ENCODE measurements around the gene FUCA1.
"Not testable (repeated sequence)": the region's sequence is repeated elsewhere in the genome, so short reads cannot be mapped to it uniquely, and the experiment has no call there.

The FUCA1 gene

DNA sequence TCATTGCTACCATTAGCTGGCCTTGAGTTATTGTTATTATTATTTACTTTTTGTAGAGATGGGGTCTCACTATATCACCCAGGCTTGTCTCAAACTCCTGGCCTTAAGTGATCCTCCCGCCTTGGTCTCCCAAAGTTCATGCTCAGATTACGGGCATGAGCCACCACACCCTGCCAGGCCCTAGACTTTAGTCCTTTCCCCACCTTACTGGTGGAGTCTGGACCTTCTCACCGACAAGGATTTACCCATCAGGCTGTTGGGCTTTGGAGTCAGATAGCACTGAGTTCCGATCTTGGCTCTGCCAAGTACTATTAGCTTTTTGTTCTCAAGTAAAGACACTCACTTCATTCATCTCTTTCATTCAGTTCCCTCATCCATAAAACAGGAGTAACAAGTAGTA is 27.9 kb upstream of the FUCA1 start:
- no peak for DNase-seq (ENCODE audit: low read depth)

DNA sequence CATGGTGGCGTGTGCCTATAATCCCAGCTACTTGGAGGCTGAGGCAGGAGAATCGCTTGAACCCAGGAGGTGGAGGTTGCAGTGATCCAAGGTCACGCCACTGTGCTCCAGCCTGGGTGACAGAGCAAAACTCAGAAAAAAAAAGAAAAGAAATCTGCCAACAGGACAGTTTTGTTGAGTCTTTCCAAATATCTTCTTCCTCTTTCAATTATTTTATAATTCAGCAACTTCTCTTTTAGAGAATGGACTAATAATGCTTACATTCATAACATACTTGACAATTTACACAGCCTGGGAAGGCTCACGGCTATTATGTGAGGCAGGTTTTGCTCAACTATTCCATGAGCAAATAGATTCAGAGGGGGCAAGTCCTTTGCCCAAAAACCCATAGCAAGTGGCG is 27.0 kb upstream of the FUCA1 start:
- no peak for DNase-seq (ENCODE audit: low read depth)

DNA sequence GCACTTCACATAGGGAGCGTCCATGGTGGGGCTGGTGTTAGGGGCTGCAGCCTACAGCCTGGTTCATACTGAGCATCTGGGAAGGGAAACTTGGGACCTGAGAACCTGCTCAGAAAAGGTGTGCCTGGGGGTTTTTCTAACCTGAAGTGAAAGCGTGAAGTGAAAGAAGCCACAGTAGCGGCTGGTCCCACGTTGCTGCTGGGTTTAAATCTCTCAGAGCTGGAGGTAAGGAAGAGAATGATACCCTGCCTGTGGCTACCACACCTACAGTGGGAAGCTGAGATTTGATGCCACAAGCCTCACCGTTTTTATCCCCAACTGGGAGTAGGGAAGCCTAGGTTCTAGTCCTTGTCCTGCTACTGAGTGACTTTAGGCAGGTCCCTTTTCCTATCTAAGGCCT is 21.0 kb upstream of the FUCA1 start:
- DNase-seq (ENCODE audit: low read depth) = no peak

DNA sequence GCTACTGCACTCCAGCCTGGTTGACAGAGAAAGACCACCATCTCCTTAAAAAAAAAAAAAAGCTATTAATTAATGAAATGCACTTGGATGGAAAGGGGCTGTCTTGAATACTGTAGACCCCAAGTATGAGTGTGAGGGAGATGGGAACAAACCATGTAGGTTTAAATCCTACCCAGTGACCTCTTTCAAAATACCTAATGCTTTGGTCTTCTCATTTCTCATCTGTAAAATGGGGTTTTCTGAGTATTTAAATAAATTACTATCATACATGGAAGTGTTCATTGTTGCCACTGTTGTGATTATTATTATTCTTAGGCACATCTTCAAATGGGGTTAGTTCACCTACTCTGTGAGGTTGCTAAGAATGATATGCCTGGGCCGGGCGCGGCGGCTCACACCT is 17.1 kb upstream of the FUCA1 start:
- no peak for DNase-seq (ENCODE audit: low read depth)

DNA sequence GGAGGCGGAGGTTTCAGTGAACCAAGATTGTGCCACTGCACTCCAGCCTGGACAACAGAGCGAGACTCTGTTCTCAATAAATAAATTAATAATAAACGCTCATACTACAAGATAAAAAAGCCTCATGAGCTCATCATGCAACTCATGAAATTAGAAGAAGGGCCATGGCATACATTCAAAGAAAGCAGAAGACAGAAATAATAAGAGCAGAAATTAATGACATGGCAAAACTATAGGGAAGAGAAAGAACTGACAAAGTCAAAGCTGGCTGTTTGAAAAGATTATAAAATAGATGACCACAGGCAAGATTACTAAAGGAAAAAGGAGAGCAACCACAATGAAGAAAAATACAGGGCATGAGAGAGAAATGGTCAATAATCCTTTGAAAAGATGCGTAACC is 14.7 kb upstream of the FUCA1 start:
- no peak for DNase-seq (ENCODE audit: low read depth)

DNA sequence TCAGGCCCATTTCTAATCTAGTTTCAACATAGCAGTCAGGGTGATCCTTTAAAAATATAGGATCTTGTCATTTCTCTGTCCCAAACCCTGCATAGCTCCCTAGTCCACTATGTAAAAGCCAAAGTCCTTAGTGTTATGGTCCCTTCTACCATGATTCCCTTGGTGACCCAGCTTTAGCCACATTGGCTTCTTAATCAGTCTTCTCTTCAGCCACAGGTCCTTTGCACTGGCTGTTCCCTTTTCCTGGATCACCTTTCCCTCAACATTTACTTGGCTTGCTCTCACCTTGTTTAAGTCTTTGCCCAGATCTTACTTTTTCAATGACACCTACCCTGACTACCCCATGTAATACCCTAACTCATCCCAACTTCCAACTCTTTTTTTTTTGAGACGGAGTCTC is 11.7 kb upstream of the FUCA1 start:
- DNase-seq (ENCODE audit: low read depth) = no peak

DNA sequence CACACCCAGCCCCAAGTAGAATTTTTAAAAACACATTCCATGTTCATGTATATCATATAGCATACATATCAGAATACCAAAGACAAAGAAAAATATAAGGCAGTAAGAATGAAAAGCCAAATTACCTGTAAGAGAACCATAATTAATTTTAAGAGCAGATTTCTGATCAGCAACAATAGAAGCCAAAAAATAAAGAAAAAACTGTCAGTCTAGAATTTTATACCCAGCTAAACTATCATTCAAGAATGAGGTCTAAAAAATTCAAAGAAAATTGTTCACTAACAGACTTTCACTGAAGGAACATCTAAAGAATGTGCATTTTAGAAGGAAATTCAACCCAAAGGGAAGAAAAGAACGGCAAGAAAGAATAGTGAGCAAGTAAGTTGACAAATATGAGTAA is 10.6 kb upstream of the FUCA1 start:
- no peak for DNase-seq (ENCODE audit: low read depth)

DNA sequence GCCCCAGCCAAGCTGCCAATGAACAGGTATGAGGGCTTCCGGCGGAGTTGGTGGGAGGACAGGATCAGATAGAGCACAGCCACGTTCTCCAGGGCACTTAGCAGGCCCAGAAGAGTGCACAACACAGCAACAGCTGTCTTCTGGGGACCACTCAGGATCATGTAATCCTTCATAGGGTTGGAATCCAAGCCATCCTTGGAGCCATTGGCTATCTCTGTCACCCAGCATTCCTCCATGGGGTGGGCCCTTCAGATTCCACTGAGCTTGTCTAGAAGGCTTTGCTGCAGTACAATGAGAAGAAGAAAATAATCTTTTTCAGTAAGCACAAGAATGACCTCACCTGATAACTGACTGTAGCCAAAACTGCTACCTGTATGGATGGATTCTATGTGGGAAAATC is 7.3 kb upstream of the FUCA1 start:
- DNase-seq (ENCODE audit: low read depth) = no peak

DNA sequence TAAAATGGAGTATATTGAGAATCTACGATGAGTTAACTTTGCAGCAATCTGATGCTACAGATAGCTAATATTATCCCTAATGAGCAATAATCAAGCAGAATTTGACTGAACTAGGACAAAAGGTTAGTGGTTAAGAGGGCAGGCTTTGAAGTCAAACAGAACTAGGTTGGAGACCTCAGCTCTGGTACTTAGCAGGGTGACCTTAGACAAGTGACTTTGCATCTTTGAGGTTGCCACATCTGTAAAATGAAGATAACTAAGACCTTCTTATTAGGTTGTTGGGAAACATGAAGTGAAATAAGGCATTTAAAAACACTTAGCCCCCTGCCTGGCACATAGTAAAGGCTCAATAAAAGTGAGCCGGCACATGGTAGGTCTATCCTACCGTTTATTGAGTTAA is 4.3 kb upstream of the FUCA1 start:
- DNase-seq (ENCODE audit: low read depth) = no peak

- no peak for DNase-seq (ENCODE audit: low read depth)
These were observed 961 bp upstream of the FUCA1 start for GRCh38 chr1:23869051-23869450.

DNA sequence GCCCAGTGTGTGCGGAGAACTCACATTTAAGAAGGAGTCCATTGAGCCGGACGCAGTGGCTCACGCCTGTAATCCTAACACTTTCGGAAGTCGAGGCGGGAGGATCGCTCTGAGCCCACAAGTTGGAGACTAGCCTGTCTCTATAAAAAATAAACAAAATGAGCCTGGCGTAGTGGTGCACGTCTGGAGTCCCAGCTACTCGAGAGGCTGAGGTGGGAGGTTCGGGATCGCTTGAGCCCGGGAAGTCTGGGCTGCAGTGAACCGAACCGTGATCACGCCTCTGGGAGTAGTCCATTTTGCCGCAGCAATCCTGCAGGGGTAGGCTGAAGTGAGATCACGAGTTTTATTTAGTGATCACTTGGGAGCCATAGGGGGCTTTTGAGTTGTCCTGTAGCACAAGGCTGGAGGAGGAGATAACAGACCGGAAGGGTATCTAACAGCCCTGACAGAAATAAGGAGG is 497 bp upstream of the FUCA1 start:
- DNase-seq (ENCODE audit: low read depth) = no peak

- DNase-seq (ENCODE audit: low read depth) = no peak
These were observed 572 bp downstream of the FUCA1 start for GRCh38 chr1:23867542-23867894.

DNA sequence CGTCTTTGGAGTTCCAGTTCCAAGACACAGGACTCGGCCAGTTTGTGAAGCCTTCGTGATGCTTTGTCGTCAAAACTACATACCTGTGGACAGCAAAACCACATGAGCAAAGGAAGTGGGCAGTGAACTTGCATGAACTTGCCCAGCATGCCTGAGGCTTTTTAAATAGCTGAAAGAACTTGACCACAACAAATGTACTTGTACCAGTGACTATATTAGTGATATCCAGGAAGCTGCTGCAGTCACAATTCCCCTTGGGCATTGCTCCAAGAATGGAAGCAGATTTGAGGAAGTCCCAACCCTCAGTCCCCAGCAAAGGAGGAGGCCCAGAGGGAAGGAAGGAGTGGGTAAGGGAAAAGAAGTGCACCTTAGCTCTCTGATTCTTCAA is 2.6 kb downstream of the FUCA1 start:
- no peak for DNase-seq (ENCODE audit: low read depth)

- no peak for DNase-seq (ENCODE audit: low read depth)
These were observed 3.1 kb downstream of the FUCA1 start for GRCh38 chr1:23864801-23865542.

- no peak for DNase-seq (ENCODE audit: low read depth)
These were observed 5.5 kb downstream of the FUCA1 start for GRCh38 chr1:23862640-23863039.

GRCh38 chr1:23854568-23854967 is 13.5 kb downstream of the FUCA1 start:
- DNase-seq (ENCODE audit: low read depth) = no peak

DNA sequence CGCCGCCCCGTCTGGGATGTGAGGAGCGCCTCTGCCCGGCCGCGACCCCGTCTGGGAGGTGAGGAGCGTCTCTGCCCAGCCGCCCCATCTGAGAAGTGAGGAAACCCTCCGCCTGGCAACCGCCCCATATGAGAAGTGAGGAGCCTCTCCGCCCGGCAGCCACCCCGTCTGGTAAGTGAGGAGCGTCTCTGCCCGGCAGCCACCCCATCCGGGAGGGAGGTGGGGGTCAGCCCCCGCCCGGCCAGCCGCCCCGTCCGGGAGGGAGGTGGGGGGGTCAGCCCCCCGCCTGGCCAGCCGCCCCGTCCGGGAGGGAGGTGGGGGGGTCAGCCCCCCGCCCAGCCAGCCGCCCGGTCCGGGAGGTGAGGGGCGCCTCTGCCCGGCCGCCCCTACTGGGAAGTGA is 15.0 kb downstream of the FUCA1 start:
- not testable (repeated sequence) for DNase-seq (ENCODE audit: low read depth)

- not testable (repeated sequence) for DNase-seq (ENCODE audit: low read depth)
These were observed 16.7 kb downstream of the FUCA1 start for GRCh38 chr1:23851406-23851805.

DNA sequence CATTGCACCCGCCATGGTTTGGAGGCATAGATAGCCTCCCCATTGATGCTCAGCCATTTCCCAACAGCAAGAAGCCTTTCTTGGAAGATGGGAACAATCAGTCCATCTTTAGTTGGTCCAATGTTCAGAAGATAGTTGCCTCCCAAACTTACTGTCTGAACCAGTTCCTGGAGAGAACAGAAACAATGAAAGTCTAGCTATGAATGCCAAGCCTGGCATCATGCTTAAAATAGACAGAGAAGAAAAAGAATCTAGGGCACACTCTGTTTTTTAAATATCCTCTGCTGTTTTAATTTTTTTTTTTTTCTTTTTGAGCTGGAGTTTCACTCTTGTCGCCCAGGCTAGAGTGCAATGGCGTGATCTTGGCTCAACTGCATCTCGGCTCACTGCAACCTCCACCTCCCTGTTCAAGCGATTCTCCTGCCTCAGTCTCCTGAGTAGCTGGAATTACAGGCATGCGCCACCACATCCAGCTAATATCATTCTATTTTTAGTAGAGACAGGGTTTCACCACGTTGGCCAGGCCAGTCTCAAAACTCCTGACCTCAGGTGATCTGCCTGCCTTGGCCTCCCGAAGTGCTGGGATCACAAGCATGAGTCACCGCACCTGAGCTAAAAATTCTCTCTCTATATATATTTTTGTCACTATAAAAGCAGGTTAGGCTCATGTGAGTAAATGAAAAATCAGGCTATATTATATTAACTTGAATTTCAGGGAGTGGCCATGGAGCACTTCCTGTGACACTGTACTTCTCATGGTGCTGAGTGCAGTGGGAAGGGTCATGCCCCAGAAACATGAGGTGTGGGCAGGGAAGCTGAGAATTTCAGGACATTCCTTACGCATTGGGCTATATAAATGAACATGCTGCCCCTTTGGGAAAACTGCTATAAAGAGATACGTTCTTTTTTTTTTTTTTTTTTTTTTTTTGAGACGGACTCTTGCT is 19.1 kb downstream of the FUCA1 start:
- DNase-seq (ENCODE audit: low read depth) = no peak

GRCh38 chr1:23847482-23848095 is 20.5 kb downstream of the FUCA1 start:
- not testable (repeated sequence) for DNase-seq (ENCODE audit: low read depth)

- no peak for DNase-seq (ENCODE audit: low read depth)
These were observed 22.9 kb downstream of the FUCA1 start for GRCh38 chr1:23845163-23845562.

DNA sequence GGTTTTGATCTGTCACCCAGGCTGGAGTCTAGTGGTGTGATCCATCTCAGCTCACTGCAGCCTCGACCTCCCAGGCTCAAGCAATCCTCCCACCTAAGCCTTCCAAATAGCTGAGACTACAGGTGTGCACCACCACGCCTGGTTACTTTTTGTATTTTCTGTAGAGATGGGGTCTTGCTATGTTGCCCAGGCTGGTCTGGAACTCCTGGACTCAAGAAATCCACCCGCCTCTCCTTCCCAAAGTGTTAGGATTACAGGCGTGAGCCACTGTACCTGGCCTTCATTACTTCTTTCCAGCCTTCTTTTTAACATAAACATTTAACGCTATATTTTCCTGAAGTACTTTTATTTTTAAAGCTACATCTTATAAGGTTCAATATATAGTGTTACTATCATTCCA is 24.4 kb downstream of the FUCA1 start:
- DNase-seq (ENCODE audit: low read depth) = no peak

DNA sequence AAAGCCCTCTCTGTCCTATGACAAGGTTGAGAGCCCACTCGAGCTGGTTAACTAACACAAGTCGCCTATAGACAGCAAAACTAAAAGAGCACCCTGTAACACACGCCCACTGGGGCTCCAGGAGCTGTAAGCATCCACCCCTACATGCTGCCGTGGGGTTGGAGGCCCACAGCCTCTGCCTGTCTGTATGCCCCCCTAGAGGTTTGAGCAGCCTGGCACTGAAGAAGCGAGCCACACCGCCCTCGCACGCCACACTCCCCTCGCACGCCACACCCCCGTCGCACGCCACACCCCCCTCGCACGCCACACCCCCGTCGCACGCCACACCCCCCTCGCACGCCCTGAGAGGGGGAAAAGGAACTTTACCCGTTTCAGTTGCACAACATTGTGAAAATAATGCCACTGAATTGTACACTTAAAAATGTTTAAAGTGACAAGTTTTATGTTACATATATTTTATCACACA is 29.7 kb downstream of the FUCA1 start:
- peak; percentile 64 for DNase-seq (ENCODE audit: low read depth)
